OCI-LY1 (cell line): ENCODE results near the gene NIPAL3.
A peak's percentile ranks its signal among the peaks of the same experiment; 100 is the strongest.

Source experiments
- H2AFZ ChIP-seq: fragments of 200-600 bp; sonication (generic), shearing (Covaris generic); 2 replicates; pipeline ENCODE4 v1.6.0; 2014; ENCODE audit warnings: antibody characterized with exemption, mild to moderate bottlenecking, low read length
- H3F3A ChIP-seq: fragments of 200-600 bp; sonication (generic), shearing (Covaris generic); 2 replicates; pipeline ENCODE4 v1.6.0; 2014; ENCODE audit warnings: mild to moderate bottlenecking, antibody characterized with exemption, low read length, moderate library complexity; ENCODE audit not compliant: insufficient read depth
- H3K27ac ChIP-seq: fragments of 200-600 bp; sonication (generic); 2 replicates; pipeline ENCODE4 v1.5.1; 2014; ENCODE audit warnings: low read length, mixed run types, mild to moderate bottlenecking, low read depth; ENCODE audit not compliant: poor library complexity, severe bottlenecking
- H3K27me3 ChIP-seq: fragments of 200-600 bp; sonication (generic); 2 replicates; pipeline ENCODE4 v1.6.0; 2014; ENCODE audit warnings: antibody characterized with exemption, mild to moderate bottlenecking, low read length, moderate library complexity; ENCODE audit not compliant: insufficient read depth
- H3K36me3 ChIP-seq: fragments of 200-600 bp; sonication (generic); 2 replicates; pipeline ENCODE4 v1.6.1; 2014; ENCODE audit warnings: mild to moderate bottlenecking, antibody characterized with exemption, low read length, moderate library complexity, mixed read lengths; ENCODE audit not compliant: insufficient read depth
- H3K4me1 ChIP-seq: fragments of 200-600 bp; sonication (generic); 2 replicates; pipeline ENCODE4 v1.5.1; 2014; ENCODE audit warnings: mild to moderate bottlenecking, low read length, moderate library complexity; ENCODE audit not compliant: insufficient read depth, severe bottlenecking
- H3K4me2 ChIP-seq: fragments of 200-600 bp; sonication (generic), shearing (Covaris generic); 2 replicates; pipeline ENCODE4 v1.6.1; 2014; ENCODE audit warnings: low read length
- H3K4me3 ChIP-seq: fragments of 200-600 bp; sonication (generic); 2 replicates; pipeline ENCODE4 v1.5.1; 2014; ENCODE audit warnings: low read length, low read depth, mild to moderate bottlenecking, mixed read lengths; ENCODE audit not compliant: poor library complexity, severe bottlenecking
- H3K79me2 ChIP-seq: fragments of 200-600 bp; shearing (Covaris generic); 2 replicates; pipeline ENCODE4 v1.6.1; 2016; ENCODE audit warnings: mixed run types, low read length, mixed read lengths; ENCODE audit not compliant: insufficient read depth
- H3K9ac ChIP-seq: fragments of 200-600 bp; sonication (generic), shearing (Covaris generic); 2 replicates; pipeline ENCODE4 v1.6.1; 2014; ENCODE audit warnings: mild to moderate bottlenecking, low read length, mixed read lengths
- H3K9me2 ChIP-seq: fragments of 200-600 bp; sonication (generic), shearing (Covaris generic); 2 replicates; pipeline ENCODE4 v1.6.1; 2014; ENCODE audit warnings: low read depth, mild to moderate bottlenecking, low read length, mixed read lengths
- H3K9me3 ChIP-seq: fragments of 200-600 bp; shearing (Covaris generic); 2 replicates; pipeline ENCODE4 v1.6.1; 2014; ENCODE audit warnings: low read length, mixed read lengths
- H4K20me1 ChIP-seq: fragments of 200-600 bp; sonication (generic), shearing (Covaris generic); 2 replicates; pipeline ENCODE4 v1.6.0; 2016; ENCODE audit warnings: mild to moderate bottlenecking, low read length; ENCODE audit not compliant: insufficient read depth
- CTCF ChIP-seq: fragments of 200-600 bp; sonication (generic), shearing (Covaris generic); IDR thresholded peaks from 2 replicates; pipeline ENCODE4 v1.5.1; 2017; ENCODE audit warnings: mild to moderate bottlenecking, antibody characterized with exemption, low read length, moderate library complexity, mixed read lengths
- EZH2 ChIP-seq: fragments of 200-600 bp; sonication (generic), shearing (Covaris generic); IDR thresholded peaks from 2 replicates; pipeline ENCODE4 v1.8.0; 2017; ENCODE audit warnings: borderline replicate concordance, mixed run types, mild to moderate bottlenecking, antibody characterized with exemption, low read length, moderate library complexity, mixed read lengths

The NIPAL3 gene

GRCh38 chr1:24502709-24503058, 87.1 kb downstream of the NIPAL3 start, which contains the start of gene RCAN3:
TSS of gene RCAN3 (plus strand) at chr1:24502836. CDS start at chr1:24514373, 11,537 bp downstream.
- Histone ChIP-seq H4K20me1 (no peaks in the 10 kb centered on the region), H3K79me2 (no peaks in the 10 kb centered on the region), H3K9me2 (no peaks in the 10 kb centered on the region), H3F3A (no peaks in the 10 kb centered on the region), H3K27ac (peak within 1 kb of the TSS; percentile 10), H2AFZ (peak within 1 kb of the TSS; percentile 97), H3K4me2 (peak within 1 kb of the TSS; percentile 95), H3K9me3 (no peaks in the 10 kb centered on the region), H3K9ac (peak within 1 kb of the TSS; percentile 89), H3K4me3 (peak within 1 kb of the TSS; percentile 97), H3K27me3 (no peaks in the 10 kb centered on the region), H3K36me3 (no peaks in the 10 kb centered on the region), H3K4me1 (peaks cover 26% of the 10 kb centered on the region)
- no peak for TF ChIP-seq EZH2
- TF ChIP-seq CTCF, result no peak

DNA sequence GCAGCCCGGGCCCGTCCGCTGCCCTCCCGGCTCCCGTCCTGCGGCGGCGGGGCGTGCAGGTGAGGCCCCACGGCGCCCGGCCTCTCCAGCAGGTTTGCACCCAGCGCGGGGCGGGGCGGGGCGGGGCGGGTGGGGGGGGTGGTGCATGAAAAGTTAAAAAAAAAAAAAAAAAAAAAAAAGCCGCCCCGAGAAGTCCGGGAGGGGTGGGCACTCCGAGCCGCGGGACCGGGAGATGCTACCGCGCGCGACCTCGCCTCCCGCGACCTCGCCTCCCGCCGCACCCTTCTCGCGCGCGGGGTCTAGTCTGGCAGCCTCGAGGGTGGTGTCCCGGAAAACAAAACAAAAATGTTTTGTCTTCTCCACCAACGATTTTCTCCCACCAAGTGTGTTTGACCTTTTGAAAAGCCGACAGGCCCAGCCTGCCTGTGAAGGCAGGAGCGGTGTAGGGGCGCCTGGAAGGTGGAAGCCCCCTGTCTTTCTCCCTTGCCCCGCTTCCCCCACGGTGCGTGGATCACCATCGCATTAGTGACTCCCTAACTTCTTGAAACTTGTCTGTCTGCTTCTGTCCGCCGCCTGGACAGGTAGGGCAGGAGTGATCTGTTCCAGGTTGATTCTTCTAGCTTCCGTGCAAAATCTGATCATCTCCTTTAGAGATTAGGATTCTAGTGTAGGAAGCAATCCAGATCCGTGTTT, 87.6 kb downstream of the NIPAL3 start:
- H3K9ac ChIP-seq, result peak overlapping the region; percentile 61; the same call in 1 of the 2 replicates
- TF ChIP-seq EZH2, result no peak
- no peak for TF ChIP-seq CTCF
- no peaks in the 10 kb centered on the region for H4K20me1 ChIP-seq
- H3K4me3 ChIP-seq, result peak overlapping the region; percentile 97
- H3K27me3 ChIP-seq, result no peaks in the 10 kb centered on the region
- no peaks in the 10 kb centered on the region for H3K79me2 ChIP-seq
- H3K4me1 ChIP-seq, result peaks cover 26% of the 10 kb centered on the region
- no peak overlapping the region for H3K27ac ChIP-seq
- H3K36me3 ChIP-seq, result no peaks in the 10 kb centered on the region
- H3K9me3 ChIP-seq, result no peaks in the 10 kb centered on the region
- no peaks in the 10 kb centered on the region for H3F3A ChIP-seq
- H2AFZ ChIP-seq, result no peak overlapping the region
- peak overlapping the region; percentile 82 for H3K4me2 ChIP-seq
- no peaks in the 10 kb centered on the region for H3K9me2 ChIP-seq

- peak overlapping the region; percentile 97 for H3K4me3 ChIP-seq
- no peak overlapping the region for H2AFZ ChIP-seq
- H3K9me3 ChIP-seq, result no peaks in the 10 kb centered on the region
- H3K9ac ChIP-seq, result peak overlapping the region; percentile 61; the same call in 1 of the 2 replicates
- H3K79me2 ChIP-seq, result no peaks in the 10 kb centered on the region
- H4K20me1 ChIP-seq, result no peaks in the 10 kb centered on the region
- no peaks in the 10 kb centered on the region for H3K9me2 ChIP-seq
- H3K4me2 ChIP-seq, result peak overlapping the region; percentile 82
- H3F3A ChIP-seq, result no peaks in the 10 kb centered on the region
- no peaks in the 10 kb centered on the region for H3K36me3 ChIP-seq
- no peaks in the 10 kb centered on the region for H3K27me3 ChIP-seq
- peaks cover 26% of the 10 kb centered on the region for H3K4me1 ChIP-seq
- no peak for TF ChIP-seq EZH2
- no peak for TF ChIP-seq CTCF
- no peak overlapping the region for H3K27ac ChIP-seq
Measured at GRCh38 chr1:24503870-24504523, 88.4 kb downstream of the NIPAL3 start.
